HepG2 (cell line): Measurements from ENCODE around the gene VAC14. TPM values are rescaled to one million over a fixed set of nuclear protein-coding genes. Genes with fewer than 3 reads are reported as not detected.

Experiments
- CBX5 ChIP-seq: sonication (generic); formaldehyde crosslinking; IDR thresholded peaks from 2 replicates; pipeline ENCODE4 v1.4.0; 2020; ENCODE audit warnings: missing genetic modification reagents, borderline replicate concordance
- GATAD2A ChIP-seq: IDR thresholded peaks from 2 replicates; pipeline ENCODE4 v1.6.1; 2016
- HNF1A ChIP-seq, 2 experiments: sonication (generic) in 1 of 2; formaldehyde crosslinking in 1 of 2; IDR thresholded peaks; 2 replicates each; pipeline versions ENCODE4 v1.4.0 to v1.6.1; 2016 to 2020; ENCODE audit warnings: borderline replicate concordance in 1 of 2, low read depth in 1 of 2, mild to moderate bottlenecking in 1 of 2, missing genetic modification reagents in 1 of 2
- NR2F1 ChIP-seq, 2 experiments: fragments of 450-650 bp in 1 of 2; formaldehyde crosslinking in 1 of 2; IDR thresholded peaks; 2 replicates each; pipeline versions ENCODE4 v1.5.0 to v1.6.1; 2016 to 2020; ENCODE audit warnings: mild to moderate bottlenecking in 1 of 2, missing compliant biosample characterization in 1 of 2, missing genetic modification reagents in 1 of 2, moderate library complexity in 1 of 2
- PCBP1 ChIP-seq: fragments of 200-400 bp; formaldehyde crosslinking; IDR thresholded peaks from 2 replicates; pipeline ENCODE4 v1.6.1; 2017; ENCODE audit warnings: mild to moderate bottlenecking, low read depth, low read length, borderline replicate concordance
- POGZ ChIP-seq: sonication (generic); formaldehyde crosslinking; IDR thresholded peaks from 2 replicates; pipeline ENCODE4 v1.4.0; 2020; ENCODE audit warnings: mild to moderate bottlenecking, missing genetic modification reagents
- POLR2AphosphoS2 ChIP-seq: IDR thresholded peaks from 2 replicates; pipeline ENCODE4 v1.6.1; 2011; ENCODE audit warnings: low read depth, low read length, improper control_type of control experiment
- RARA ChIP-seq: IDR thresholded peaks from 2 replicates; pipeline ENCODE4 v1.6.1; 2016; ENCODE audit warnings: missing genetic modification reagents, missing compliant biosample characterization
- RFXANK ChIP-seq: IDR thresholded peaks from 2 replicates; pipeline ENCODE4 v1.6.1; 2016
- SIX4 ChIP-seq: sonication (generic); formaldehyde crosslinking; IDR thresholded peaks from 2 replicates; pipeline ENCODE4 v1.4.0; 2020; ENCODE audit warnings: missing genetic modification reagents
- TCF7 ChIP-seq: sonication (generic); IDR thresholded peaks from 2 replicates; pipeline ENCODE4 v1.6.1; 2016; ENCODE audit warnings: antibody characterized with exemption, low read depth
- ZNF142 ChIP-seq: sonication (generic); formaldehyde crosslinking; IDR thresholded peaks from 2 replicates; pipeline ENCODE4 v1.4.0; 2020; ENCODE audit warnings: missing genetic modification reagents
- ZNF329 ChIP-seq: sonication (generic); formaldehyde crosslinking; IDR thresholded peaks from 2 replicates; pipeline ENCODE4 v1.9.0; 2021; ENCODE audit warnings: low read depth, mild to moderate bottlenecking, missing genetic modification reagents
- ZNF414 ChIP-seq: sonication (generic); formaldehyde crosslinking; IDR thresholded peaks from 2 replicates; pipeline ENCODE4 v1.5.0; 2020; ENCODE audit warnings: missing genetic modification reagents
- ZNF510 ChIP-seq: sonication (generic); formaldehyde crosslinking; IDR thresholded peaks from 2 replicates; pipeline ENCODE4 v1.4.0; 2020; ENCODE audit warnings: low read depth, mild to moderate bottlenecking, missing genetic modification reagents
- ZNF543 ChIP-seq: sonication (generic); formaldehyde crosslinking; IDR thresholded peaks from 2 replicates; pipeline ENCODE4 v1.4.0; 2020; ENCODE audit warnings: mild to moderate bottlenecking, missing genetic modification reagents
- ZNF761 ChIP-seq: sonication (generic); formaldehyde crosslinking; conservative IDR thresholded peaks from 2 replicates; pipeline ENCODE4 v1.4.0; 2020; ENCODE audit warnings: mild to moderate bottlenecking, missing genetic modification reagents
- ZNF776 ChIP-seq: sonication (generic); formaldehyde crosslinking; IDR thresholded peaks from 2 replicates; pipeline ENCODE4 v1.4.0; 2020; ENCODE audit warnings: mild to moderate bottlenecking, missing genetic modification reagents
- ZSCAN25 ChIP-seq: sonication (generic); formaldehyde crosslinking; IDR thresholded peaks from 2 replicates; pipeline ENCODE4 v1.8.0; 2022; ENCODE audit warnings: mild to moderate bottlenecking, missing genetic modification reagents
- polyA plus RNA-seq, 8 experiments: library from polyadenylated mRNA; depleted of rRNA in 3 of 8; stranded (reverse) in 7 of 8; unstranded in 1 of 8; fragments of >200 nt; fragmentation: Illumina TruSeq in 4 of 8; extraction: Trizol in 4 of 8; gene quantifications; 2 replicates each; pipeline versions ENCODE4 v1.2.1 to v1.2.3, GENCODE V29; 2011 to 2016; ENCODE audit warnings: low read depth in 4 of 8, missing spikeins in 1 of 8, mixed read lengths in 1 of 8; ENCODE audit not compliant: insufficient read depth in 1 of 8
- total RNA-seq, 5 experiments: library from RNA; depleted of rRNA; stranded (reverse); fragments of >200 nt; fragmentation: Illumina TruSeq; extraction: Trizol; gene quantifications; 2 replicates each; pipeline ENCODE4 v1.2.3, GENCODE V29; 2016; ENCODE audit warnings: low read depth in 1 of 5

VAC14 gene
- total and polyA plus RNA-seq, 2 of the 13 experiments (the other 11 are each of a cell fraction or from before 2014, with no cell fraction given) = 23.5 to 24.6 TPM

- TF ChIP-seq HNF1A (IDR thresholded peaks at IDR 0.05; ENCODE audit: low read depth) = no peak
- no peak for TF ChIP-seq HNF1A (CRISPR knock-in tag; IDR thresholded peaks at IDR 0.05; ENCODE audit: borderline replicate concordance)
- TF ChIP-seq ZNF414 (CRISPR knock-in tag) = no peak
- no peak for TF ChIP-seq ZNF543 (CRISPR knock-in tag)
- no peak for TF ChIP-seq NR2F1 (CRISPR knock-in tag; IDR thresholded peaks at IDR 0.05)
- no peak for TF ChIP-seq ZSCAN25
- TF ChIP-seq ZNF142 (CRISPR knock-in tag) = no peak
- no peak for TF ChIP-seq ZNF510 (CRISPR knock-in tag)
- no peak for TF ChIP-seq SIX4 (CRISPR knock-in tag)
- TF ChIP-seq ZNF329 (CRISPR knock-in tag) = no peak
- no peak for TF ChIP-seq RFXANK (CRISPR knock-in tag)
- no peak for TF ChIP-seq GATAD2A (CRISPR knock-in tag)
- no peak for TF ChIP-seq CBX5 (CRISPR knock-in tag)
- no peak for TF ChIP-seq POGZ (CRISPR knock-in tag)
- no peak for TF ChIP-seq RARA (CRISPR knock-in tag)
- TF ChIP-seq PCBP1 = 0 out of 2 replicates have a peak, but pooled peaks have one; percentile 46
- TF ChIP-seq ZNF761 = no peak
- no peak for TF ChIP-seq TCF7
- TF ChIP-seq ZNF776 = no peak
- no peak for TF ChIP-seq POLR2AphosphoS2
These were observed 126.5 kb downstream of the VAC14 start (continued) for GRCh38 chr16:70674221-70675014.
